Measurements from ENCODE around the gene ZFP37. TPM values are rescaled to one million over a fixed set of nuclear protein-coding genes. Genes with fewer than 3 reads are reported as not detected.
"Not testable (repeated sequence)": the region's sequence is repeated elsewhere in the genome, so short reads cannot be mapped to it uniquely, and the experiment has no call there.

ZFP37 gene
- total RNA-seq, 1 experiment from 2014 or later = not detected

- H3K9me2 ChIP-seq (replicated peaks; ENCODE audit: insufficient read depth, low read length); H3K27me3 ChIP-seq (ENCODE audit: low read length); H3K9ac ChIP-seq (ENCODE audit: low read length); H3K36me3 ChIP-seq (ENCODE audit: insufficient read depth, low read length); DNase-seq; H3K9me3 ChIP-seq (ENCODE audit: low read length); H3K79me2 ChIP-seq (ENCODE audit: low read length); H2AFZ ChIP-seq (ENCODE audit: low read length); H3K27ac ChIP-seq (ENCODE audit: low read length); H3K4me1 ChIP-seq (ENCODE audit: low read length); H3K4me3 ChIP-seq (ENCODE audit: low read length); H3K4me2 ChIP-seq (ENCODE audit: low read depth, low read length, poor library complexity, severe bottlenecking); H4K20me1 ChIP-seq (ENCODE audit: insufficient read depth, low read depth, low read length): not testable (repeated sequence)
These were observed 4.7 kb upstream of the ZFP37 start for GRCh38 chr9:113061072-113061850.

GRCh38 chr9:113059581-113060284, 3.2 kb upstream of the ZFP37 start:
- not testable (repeated sequence) for H3K79me2 ChIP-seq (ENCODE audit: low read length); H3K4me1 ChIP-seq (ENCODE audit: low read length); H3K9me3 ChIP-seq (ENCODE audit: low read length); H3K9ac ChIP-seq (ENCODE audit: low read length); H2AFZ ChIP-seq (ENCODE audit: low read length); H3K9me2 ChIP-seq (replicated peaks; ENCODE audit: insufficient read depth, low read length); H4K20me1 ChIP-seq (ENCODE audit: insufficient read depth, low read depth, low read length); DNase-seq; H3K4me2 ChIP-seq (ENCODE audit: low read depth, low read length, poor library complexity, severe bottlenecking); H3K4me3 ChIP-seq (ENCODE audit: low read length); H3K27me3 ChIP-seq (ENCODE audit: low read length); H3K36me3 ChIP-seq (ENCODE audit: insufficient read depth, low read length); H3K27ac ChIP-seq (ENCODE audit: low read length)

DNA sequence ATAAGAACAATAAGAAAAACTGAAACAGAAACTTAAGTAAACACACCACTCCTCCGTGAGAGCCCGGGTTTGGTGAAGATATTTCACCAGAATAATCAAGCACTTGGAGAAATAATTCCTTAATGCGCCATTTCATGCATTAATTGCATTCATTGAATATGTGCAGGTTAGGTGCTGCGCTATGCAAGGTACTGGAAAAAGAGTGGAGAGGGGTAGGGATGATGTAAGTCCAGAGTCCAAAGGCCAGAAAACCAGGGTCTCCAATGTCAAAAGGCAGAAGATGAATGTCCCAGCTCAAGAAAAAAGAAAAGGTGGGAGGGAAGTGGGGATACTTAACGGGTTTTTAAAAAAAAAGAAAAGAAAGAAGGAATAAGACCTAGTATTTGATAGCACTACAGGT, 669 bp upstream of the ZFP37 start:
- no peak overlapping the region for H3K27ac ChIP-seq (ENCODE audit: low read length)
- no peak overlapping the region for H3K4me3 ChIP-seq (ENCODE audit: low read length)
- H3K4me2 ChIP-seq (ENCODE audit: low read depth, low read length, poor library complexity, severe bottlenecking) = no peak overlapping the region
- H3K9me2 ChIP-seq (replicated peaks; ENCODE audit: insufficient read depth, low read length) = no peaks in the 10 kb centered on the region
- H3K9ac ChIP-seq (ENCODE audit: low read length) = no peak overlapping the region
- no peaks in the 10 kb centered on the region for H3K36me3 ChIP-seq (ENCODE audit: insufficient read depth, low read length)
- no peak overlapping the region for H2AFZ ChIP-seq (ENCODE audit: low read length)
- peaks cover 6% of the 10 kb centered on the region; the same call in 1 of the 2 replicates for H3K9me3 ChIP-seq (ENCODE audit: low read length)
- no peaks in the 10 kb centered on the region for H4K20me1 ChIP-seq (ENCODE audit: insufficient read depth, low read depth, low read length)
- no peaks in the 10 kb centered on the region for H3K27me3 ChIP-seq (ENCODE audit: low read length)
- H3K4me1 ChIP-seq (ENCODE audit: low read length) = no peaks in the 10 kb centered on the region
- no peak for DNase-seq
- no peaks in the 10 kb centered on the region for H3K79me2 ChIP-seq (ENCODE audit: low read length)

DNA sequence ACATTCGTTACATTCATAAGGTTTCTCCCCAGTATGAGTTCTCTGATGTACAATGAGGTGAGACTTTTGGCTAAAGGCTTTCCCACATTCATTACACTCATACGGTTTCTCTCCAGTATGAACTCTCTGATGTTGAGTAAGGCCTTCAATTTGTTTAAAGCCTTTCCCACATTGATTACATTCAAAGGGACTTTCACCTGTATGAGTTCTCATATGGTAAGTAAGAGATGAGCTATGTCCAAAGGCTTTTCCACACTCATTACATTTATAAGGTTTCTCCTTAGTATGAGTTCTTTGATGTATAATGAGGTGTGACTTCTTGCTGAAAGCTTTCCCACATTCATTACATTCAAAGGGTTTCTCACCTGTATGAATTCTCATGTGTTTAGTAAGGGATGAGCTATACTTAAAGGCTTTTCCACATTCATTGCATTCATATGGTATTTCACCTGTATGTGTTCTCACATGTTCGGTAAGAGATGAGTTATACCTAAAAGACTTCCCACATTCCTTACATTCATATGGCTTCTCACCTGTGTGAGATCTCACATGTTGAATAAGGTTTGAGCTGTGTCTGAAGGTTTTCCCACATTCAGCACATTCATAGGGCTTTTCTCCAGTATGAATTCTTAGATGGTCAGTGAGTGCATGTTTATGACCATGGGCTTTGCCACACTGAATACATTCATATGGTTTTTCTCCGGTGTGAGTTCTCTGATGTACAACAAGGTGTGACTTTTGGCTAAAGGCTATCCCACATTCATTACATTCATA, 13.5 kb downstream of the ZFP37 start:
- H3K27me3 ChIP-seq (ENCODE audit: low read length) = no peaks in the 10 kb centered on the region
- H2AFZ ChIP-seq (ENCODE audit: low read length) = no peak overlapping the region
- H3K4me1 ChIP-seq (ENCODE audit: low read length) = no peaks in the 10 kb centered on the region
- peaks cover 69% of the 10 kb centered on the region for H3K9me3 ChIP-seq (ENCODE audit: low read length)
- H3K27ac ChIP-seq (ENCODE audit: low read length) = no peak overlapping the region
- no peak for DNase-seq
- no peaks in the 10 kb centered on the region for H3K36me3 ChIP-seq (ENCODE audit: insufficient read depth, low read length)
- no peak overlapping the region for H3K4me2 ChIP-seq (ENCODE audit: low read depth, low read length, poor library complexity, severe bottlenecking)
- H3K79me2 ChIP-seq (ENCODE audit: low read length) = no peaks in the 10 kb centered on the region
- no peak overlapping the region for H3K9ac ChIP-seq (ENCODE audit: low read length)
- H4K20me1 ChIP-seq (ENCODE audit: insufficient read depth, low read depth, low read length) = no peaks in the 10 kb centered on the region
- H3K4me3 ChIP-seq (ENCODE audit: low read length) = no peak overlapping the region
- no peaks in the 10 kb centered on the region for H3K9me2 ChIP-seq (replicated peaks; ENCODE audit: insufficient read depth, low read length)

- no peaks in the 10 kb centered on the region for H3K27me3 ChIP-seq (ENCODE audit: low read length)
- peaks cover under 1% of the 10 kb centered on the region; the same call in 1 of the 2 replicates for H3K9me3 ChIP-seq (ENCODE audit: low read length)
- no peak overlapping the region for H3K27ac ChIP-seq (ENCODE audit: low read length)
- no peaks in the 10 kb centered on the region for H4K20me1 ChIP-seq (ENCODE audit: insufficient read depth, low read depth, low read length)
- H3K9ac ChIP-seq (ENCODE audit: low read length) = no peak overlapping the region
- H3K79me2 ChIP-seq (ENCODE audit: low read length) = no peaks in the 10 kb centered on the region
- no peaks in the 10 kb centered on the region for H3K4me1 ChIP-seq (ENCODE audit: low read length)
- H3K36me3 ChIP-seq (ENCODE audit: insufficient read depth, low read length) = no peaks in the 10 kb centered on the region
- no peak overlapping the region for H3K4me3 ChIP-seq (ENCODE audit: low read length)
- H3K9me2 ChIP-seq (replicated peaks; ENCODE audit: insufficient read depth, low read length) = no peaks in the 10 kb centered on the region
- no peak for DNase-seq
- H3K4me2 ChIP-seq (ENCODE audit: low read depth, low read length, poor library complexity, severe bottlenecking) = no peak overlapping the region
- no peak overlapping the region for H2AFZ ChIP-seq (ENCODE audit: low read length)
These were observed 30.3 kb downstream of the ZFP37 start for GRCh38 chr9:113026200-113026599.

DNA sequence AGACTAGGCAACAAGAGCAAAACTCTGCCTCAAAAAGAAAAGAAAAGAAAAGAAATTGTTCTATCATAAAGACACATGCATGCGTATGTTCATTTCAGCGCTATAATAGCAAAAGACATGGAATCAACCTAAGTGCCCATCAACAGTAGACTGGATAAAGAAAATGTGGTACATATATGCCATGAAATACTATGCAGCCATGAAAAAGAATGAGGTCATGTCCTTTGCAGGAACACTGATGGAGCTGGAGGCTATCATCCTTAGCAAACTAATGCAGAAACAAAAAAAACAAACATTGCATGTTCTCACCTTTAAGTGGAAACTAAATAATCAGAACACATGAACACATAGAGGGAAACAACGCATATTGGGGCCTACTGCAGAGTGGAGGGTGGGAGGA, 38.3 kb downstream of the ZFP37 start:
- Histone ChIP-seq H4K20me1 (ENCODE audit: insufficient read depth, low read depth, low read length) (no peaks in the 10 kb centered on the region), H3K4me2 (ENCODE audit: low read depth, low read length, poor library complexity, severe bottlenecking) (no peak overlapping the region), H3K27ac (ENCODE audit: low read length) (no peak overlapping the region), H3K79me2 (ENCODE audit: low read length) (no peaks in the 10 kb centered on the region), H3K9me2 (replicated peaks; ENCODE audit: insufficient read depth, low read length) (no peaks in the 10 kb centered on the region), H3K9me3 (ENCODE audit: low read length) (no peaks in the 10 kb centered on the region), H3K4me1 (ENCODE audit: low read length) (no peaks in the 10 kb centered on the region), H3K36me3 (ENCODE audit: insufficient read depth, low read length) (no peaks in the 10 kb centered on the region), H3K27me3 (ENCODE audit: low read length) (no peaks in the 10 kb centered on the region), H3K4me3 (ENCODE audit: low read length) (no peak overlapping the region), H2AFZ (ENCODE audit: low read length) (no peak overlapping the region), H3K9ac (ENCODE audit: low read length) (no peak overlapping the region)
- DNase-seq = no peak

DNA sequence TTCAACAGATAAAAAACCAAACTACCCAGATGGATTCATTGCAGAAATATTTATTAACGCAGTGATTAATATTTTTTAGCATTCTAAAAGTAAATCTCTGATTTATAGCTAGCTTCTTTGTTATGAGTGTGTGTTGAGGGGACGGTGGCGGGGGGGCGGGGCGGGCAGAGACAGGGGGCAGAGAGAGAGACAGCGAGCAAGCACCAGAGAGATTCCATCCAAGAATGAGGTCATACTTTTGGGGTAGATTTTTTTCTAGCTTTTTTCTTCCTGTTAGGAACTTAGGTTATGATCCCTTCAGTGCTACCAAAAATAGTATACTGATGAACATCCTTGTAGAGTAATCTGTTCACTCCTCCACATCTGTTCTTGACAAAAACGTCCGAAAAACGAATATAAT, 44.0 kb downstream of the ZFP37 start:
- H3K9ac ChIP-seq (ENCODE audit: low read length) = no peak overlapping the region
- no peaks in the 10 kb centered on the region for H3K9me3 ChIP-seq (ENCODE audit: low read length)
- no peaks in the 10 kb centered on the region for H4K20me1 ChIP-seq (ENCODE audit: insufficient read depth, low read depth, low read length)
- no peaks in the 10 kb centered on the region for H3K4me1 ChIP-seq (ENCODE audit: low read length)
- no peaks in the 10 kb centered on the region for H3K36me3 ChIP-seq (ENCODE audit: insufficient read depth, low read length)
- H2AFZ ChIP-seq (ENCODE audit: low read length) = no peak overlapping the region
- no peaks in the 10 kb centered on the region for H3K79me2 ChIP-seq (ENCODE audit: low read length)
- DNase-seq = no peak
- H3K4me3 ChIP-seq (ENCODE audit: low read length) = no peak overlapping the region
- H3K27ac ChIP-seq (ENCODE audit: low read length) = no peak overlapping the region
- no peaks in the 10 kb centered on the region for H3K9me2 ChIP-seq (replicated peaks; ENCODE audit: insufficient read depth, low read length)
- H3K27me3 ChIP-seq (ENCODE audit: low read length) = no peaks in the 10 kb centered on the region
- no peak overlapping the region for H3K4me2 ChIP-seq (ENCODE audit: low read depth, low read length, poor library complexity, severe bottlenecking)

- H3K4me3 ChIP-seq (ENCODE audit: low read length) = no peak within 1 kb of the TSS
- H3K4me2 ChIP-seq (ENCODE audit: low read depth, low read length, poor library complexity, severe bottlenecking) = no peak within 1 kb of the TSS
- no peak within 1 kb of the TSS for H3K27ac ChIP-seq (ENCODE audit: low read length)
- DNase-seq = no peak
- no peaks in the 10 kb centered on the region for H3K4me1 ChIP-seq (ENCODE audit: low read length)
- H3K27me3 ChIP-seq (ENCODE audit: low read length) = no peaks in the 10 kb centered on the region
- H3K9ac ChIP-seq (ENCODE audit: low read length) = no peak within 1 kb of the TSS
- no peaks in the 10 kb centered on the region for H3K36me3 ChIP-seq (ENCODE audit: insufficient read depth, low read length)
- no peaks in the 10 kb centered on the region for H3K79me2 ChIP-seq (ENCODE audit: low read length)
- no peaks in the 10 kb centered on the region for H4K20me1 ChIP-seq (ENCODE audit: insufficient read depth, low read depth, low read length)
- no peaks in the 10 kb centered on the region for H3K9me2 ChIP-seq (replicated peaks; ENCODE audit: insufficient read depth, low read length)
- no peaks in the 10 kb centered on the region for H3K9me3 ChIP-seq (ENCODE audit: low read length)
- H2AFZ ChIP-seq (ENCODE audit: low read length) = no peak within 1 kb of the TSS
These were observed 44.6 kb downstream of the ZFP37 start, which contains the start of gene ZNF883 for GRCh38 chr9:113011911-113012381. Gene ZNF883, minus strand, starts transcription at chr9:113012192.
